Measurements from ENCODE around the gene MACROD2. TPM values are rescaled to one million over a fixed set of nuclear protein-coding genes. Genes with fewer than 3 reads are reported as not detected.

Gene MACROD2
- total and polyA plus RNA-seq, 2 of the 4 experiments (the other 2 are of a cell fraction): not detected

DNA sequence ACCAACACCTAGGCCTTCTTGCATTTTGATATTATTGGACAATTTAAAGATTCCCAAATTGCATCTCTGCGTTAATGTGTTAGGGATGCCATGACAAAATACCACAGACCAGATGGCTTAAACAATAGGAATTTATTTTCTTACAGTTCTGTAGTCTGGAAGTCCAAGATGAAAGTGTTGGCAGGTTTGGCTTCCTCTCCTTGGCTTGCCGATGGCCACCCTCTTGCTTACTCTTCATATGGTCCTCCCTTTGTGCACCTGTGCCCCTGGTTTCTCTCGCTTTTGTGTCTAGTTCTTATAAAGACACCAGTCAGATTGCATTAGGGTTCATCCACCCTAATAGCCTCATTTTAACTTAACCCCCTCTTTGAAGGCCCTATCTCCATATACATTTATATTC is 1184.5 kb downstream of the MACROD2 start:
- no peak for ATAC-seq (ENCODE audit: low read depth)
- no peak overlapping the region for H3K56ac ChIP-seq (ENCODE audit: extremely low read depth, insufficient read depth, low read length)
- H4K20me1 ChIP-seq (ENCODE audit: insufficient read depth, low read length): no peaks in the 10 kb centered on the region
- H2BK5ac ChIP-seq (ENCODE audit: low read depth, low read length, poor library complexity, severe bottlenecking): no peak overlapping the region
- no peak for TF ChIP-seq CHD1 (IDR thresholded peaks at IDR 0.05; ENCODE audit: low read depth, low read length)
- TF ChIP-seq MAZ (IDR thresholded peaks at IDR 0.05; ENCODE audit: borderline replicate concordance, low read depth, low read length): no peak
- TF ChIP-seq FOS (IDR thresholded peaks at IDR 0.05; ENCODE audit: low read depth, low read length): no peak
- no peak for TF ChIP-seq MXI1 (IDR thresholded peaks at IDR 0.05; ENCODE audit: borderline replicate concordance, low read depth, low read length)
- TF ChIP-seq, protein P1, sequence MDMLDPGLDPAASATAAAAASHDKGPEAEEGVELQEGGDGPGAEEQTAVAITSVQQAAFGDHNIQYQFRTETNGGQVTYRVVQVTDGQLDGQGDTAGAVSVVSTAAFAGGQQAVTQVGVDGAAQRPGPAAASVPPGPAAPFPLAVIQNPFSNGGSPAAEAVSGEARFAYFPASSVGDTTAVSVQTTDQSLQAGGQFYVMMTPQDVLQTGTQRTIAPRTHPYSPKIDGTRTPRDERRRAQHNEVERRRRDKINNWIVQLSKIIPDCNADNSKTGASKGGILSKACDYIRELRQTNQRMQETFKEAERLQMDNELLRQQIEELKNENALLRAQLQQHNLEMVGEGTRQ (IDR thresholded peaks at IDR 0.05; ENCODE audit: low read depth, low read length): no peak
- no peak for TF ChIP-seq MAFK (IDR thresholded peaks at IDR 0.05; ENCODE audit: low read depth, low read length)
- no peak for TF ChIP-seq NFE2L2 (IDR thresholded peaks at IDR 0.05; ENCODE audit: low read depth, low read length)
- no peak for TF ChIP-seq RFX5 (IDR thresholded peaks at IDR 0.05; ENCODE audit: low read depth, low read length)
- TF ChIP-seq POLR2A (IDR thresholded peaks at IDR 0.05; ENCODE audit: low read depth, low read length): no peak
- H3K9me3 ChIP-seq (ENCODE audit: control insufficient read depth, insufficient read depth, low read length): peaks cover 20% of the 10 kb centered on the region
- no peaks in the 10 kb centered on the region for H3K4me1 ChIP-seq (ENCODE audit: control insufficient read depth, insufficient read depth, low read length)
- no peak overlapping the region for H3K4me2 ChIP-seq (ENCODE audit: low read depth, low read length)
- H4K91ac ChIP-seq (ENCODE audit: insufficient read depth, low read depth, low read length): no peak overlapping the region
- no peak overlapping the region for H2BK20ac ChIP-seq (ENCODE audit: low read depth, low read length)
- no peak overlapping the region for H3K14ac ChIP-seq (replicated peaks; ENCODE audit: low read depth, low read length)
- whole genome bisulfite sequencing, 2 experiments (ENCODE audit: extremely low coverage in 2 of 2, insufficient read length in 1 of 2): 63% methylated on average over 2 of the region's 3 CpGs; no CpG with 5 or more reads in 1 of the 2 experiments
- no peaks in the 10 kb centered on the region for H3K9me1 ChIP-seq (ENCODE audit: insufficient read depth, low read length)
- no TSS peak for BruUV-seq (replicated peaks)
- no peak overlapping the region for H3K23ac ChIP-seq (ENCODE audit: low read depth, low read length)
- H3K79me1 ChIP-seq (ENCODE audit: low read depth in 1 of 2, low read length in 2 of 2): no peaks in the 10 kb centered on the region
- H3K36me3 ChIP-seq (ENCODE audit: control insufficient read depth, insufficient read depth, low read length): no peaks in the 10 kb centered on the region
- H3K4me3 ChIP-seq (ENCODE audit: insufficient read depth, low read depth, low read length): no peak overlapping the region
- no peak overlapping the region for H2AK5ac ChIP-seq (ENCODE audit: low read depth, low read length)
- in situ Hi-C loops (cut with MboI; ENCODE audit: low sequenced_read_pairs): no loop called here
- H3K27me3 ChIP-seq (ENCODE audit: control insufficient read depth, insufficient read depth, low read length): no peaks in the 10 kb centered on the region
- no peak for DNase-seq
- H2BK120ac ChIP-seq (ENCODE audit: low read depth, low read length): no peak overlapping the region
- POLR2A ChIA-PET (ENCODE audit: unreplicated experiment): no interaction called here
- no peak overlapping the region for H3K9ac ChIP-seq (ENCODE audit: low read depth, low read length)
- H3K4ac ChIP-seq (ENCODE audit: low read depth, low read length): no peak overlapping the region
- no peak overlapping the region for H2AK9ac ChIP-seq (replicated peaks; ENCODE audit: low read depth, low read length, poor library complexity)
- no peak overlapping the region for H3K27ac ChIP-seq (ENCODE audit: insufficient read depth, low read length)
- no peak overlapping the region for H2AFZ ChIP-seq (replicated peaks; ENCODE audit: low read length, poor library complexity)
- H4K8ac ChIP-seq (ENCODE audit: low read depth in 2 of 2, low read length in 2 of 2): no peak overlapping the region
- H4K5ac ChIP-seq (ENCODE audit: low read depth, low read length): no peak overlapping the region
- CTCF ChIA-PET: no interaction called here
- no peak overlapping the region for H3K18ac ChIP-seq (ENCODE audit: low read depth, low read length)
- no peak overlapping the region for H2BK15ac ChIP-seq (ENCODE audit: low read depth, low read length)
- intact Hi-C loops (cut with micrococcal nuclease): no loop called here
- dilution Hi-C loops (cut with HindIII; ENCODE audit: low sequenced_read_pairs, unreplicated experiment): no loop called here

All from IMR-90 (cell line).